T-helper 2 cell treated with Interferon-gamma antibody and Interleukin-4, amounts not matched to agents 5 μg/mL and 100 μg/mL, for 36 hours (primary cell): ENCODE results near the gene GLRX5.
"Not testable (repeated sequence)": the region's sequence is repeated elsewhere in the genome, so short reads cannot be mapped to it uniquely, and the experiment has no call there.

ENCODE experiments used
- DNase-seq: peaks from one replicate; pipeline ENCODE4 v3.0.0; 2021; ENCODE audit warnings: low spot score
- H3K27ac Mint-ChIP-seq: one replicate; pipeline ENCODE4 v1.8.0; 2021; ENCODE audit warnings: mild to moderate bottlenecking, mixed read lengths
- H3K27me3 Mint-ChIP-seq: one replicate; pipeline ENCODE4 v1.8.0; 2021; ENCODE audit warnings: low read depth, mixed read lengths
- H3K36me3 Mint-ChIP-seq: one replicate; pipeline ENCODE4 v1.8.0; 2021; ENCODE audit warnings: low read depth, mixed read lengths
- H3K4me1 Mint-ChIP-seq: one replicate; pipeline ENCODE4 v1.8.0; 2021; ENCODE audit warnings: low read depth, mixed read lengths
- H3K4me3 Mint-ChIP-seq: one replicate; pipeline ENCODE4 v1.8.0; 2022; ENCODE audit warnings: mild to moderate bottlenecking, moderate library complexity, mixed read lengths
- H3K9me3 Mint-ChIP-seq: one replicate; pipeline ENCODE4 v1.8.0; 2021; ENCODE audit warnings: mixed read lengths

The GLRX5 gene

GRCh38 chr14:95504135-95505029 lies 30.5 kb upstream of the GLRX5 start:
- H3K36me3 Mint-ChIP-seq = peaks cover 54% of the 10 kb centered on the region
- no peaks in the 10 kb centered on the region for H3K9me3 Mint-ChIP-seq
- H3K4me3 Mint-ChIP-seq = no peak overlapping the region
- peaks cover 41% of the 10 kb centered on the region for H3K4me1 Mint-ChIP-seq
- DNase-seq = no peak
- no peaks in the 10 kb centered on the region for H3K27me3 Mint-ChIP-seq
- peak overlapping the region; percentile 60 for H3K27ac Mint-ChIP-seq

GRCh38 chr14:95505030-95505589 lies 29.7 kb upstream of the GLRX5 start:
- Mint-ChIP-seq H3K4me1 (peaks cover 43% of the 10 kb centered on the region), H3K36me3 (peaks cover 56% of the 10 kb centered on the region), H3K9me3 (no peaks in the 10 kb centered on the region), H3K4me3 (no peak overlapping the region), H3K27ac (no peak overlapping the region), H3K27me3 (no peaks in the 10 kb centered on the region)
- no peak for DNase-seq

- H3K9me3 Mint-ChIP-seq = no peaks in the 10 kb centered on the region
- no peak overlapping the region for H3K4me3 Mint-ChIP-seq
- peaks cover 52% of the 10 kb centered on the region for H3K36me3 Mint-ChIP-seq
- H3K4me1 Mint-ChIP-seq = peaks cover 41% of the 10 kb centered on the region
- no peak overlapping the region for H3K27ac Mint-ChIP-seq
- no peaks in the 10 kb centered on the region for H3K27me3 Mint-ChIP-seq
- no peak for DNase-seq
These were observed 27.7 kb upstream of the GLRX5 start for GRCh38 chr14:95507174-95507573.

GRCh38 chr14:95507701-95508103 lies 27.1 kb upstream of the GLRX5 start:
- H3K9me3 Mint-ChIP-seq = no peaks in the 10 kb centered on the region
- H3K4me1 Mint-ChIP-seq = peaks cover 41% of the 10 kb centered on the region
- H3K27me3 Mint-ChIP-seq = no peaks in the 10 kb centered on the region
- no peak for DNase-seq
- no peak overlapping the region for H3K4me3 Mint-ChIP-seq
- H3K27ac Mint-ChIP-seq = peak overlapping the region; percentile 15
- peaks cover 48% of the 10 kb centered on the region for H3K36me3 Mint-ChIP-seq

- Mint-ChIP-seq H3K4me1 (peaks cover 45% of the 10 kb centered on the region), H3K27ac (peak overlapping the region; percentile 53), H3K27me3 (no peaks in the 10 kb centered on the region), H3K9me3 (no peaks in the 10 kb centered on the region), H3K36me3 (peaks cover 48% of the 10 kb centered on the region), H3K4me3 (no peak overlapping the region)
- no peak for DNase-seq
These were observed 26.5 kb upstream of the GLRX5 start for GRCh38 chr14:95508377-95508776.

- H3K27ac Mint-ChIP-seq = no peak overlapping the region
- DNase-seq = no peak
- peaks cover 41% of the 10 kb centered on the region for H3K4me1 Mint-ChIP-seq
- H3K36me3 Mint-ChIP-seq = peaks cover 45% of the 10 kb centered on the region
- no peaks in the 10 kb centered on the region for H3K9me3 Mint-ChIP-seq
- H3K27me3 Mint-ChIP-seq = no peaks in the 10 kb centered on the region
- H3K4me3 Mint-ChIP-seq = no peak overlapping the region
These were observed 25.4 kb upstream of the GLRX5 start for GRCh38 chr14:95509495-95509894.

GRCh38 chr14:95510344-95510743 lies 24.5 kb upstream of the GLRX5 start:
- Mint-ChIP-seq H3K36me3 (peaks cover 43% of the 10 kb centered on the region), H3K27ac (peak overlapping the region; percentile 36), H3K4me1 (peaks cover 44% of the 10 kb centered on the region)
- H3K9me3 Mint-ChIP-seq, H3K27me3 Mint-ChIP-seq, DNase-seq, H3K4me3 Mint-ChIP-seq: not testable (repeated sequence)

- no peak overlapping the region for H3K27ac Mint-ChIP-seq
These were observed 24.0 kb upstream of the GLRX5 start for GRCh38 chr14:95510804-95511203.

GRCh38 chr14:95511687-95512086 lies 23.2 kb upstream of the GLRX5 start:
- H3K27ac Mint-ChIP-seq = no peak overlapping the region
- no peaks in the 10 kb centered on the region for H3K9me3 Mint-ChIP-seq

More at GRCh38 chr14:95510804-95511203, 24.0 kb upstream of the GLRX5 start:
- no peak overlapping the region for H3K4me3 Mint-ChIP-seq
- H3K27me3 Mint-ChIP-seq = no peaks in the 10 kb centered on the region
- H3K36me3 Mint-ChIP-seq = peaks cover 41% of the 10 kb centered on the region
- peaks cover 43% of the 10 kb centered on the region for H3K4me1 Mint-ChIP-seq
- no peak for DNase-seq
- H3K9me3 Mint-ChIP-seq = no peaks in the 10 kb centered on the region

GRCh38 chr14:95513291-95513690 lies 21.6 kb upstream of the GLRX5 start:
- Mint-ChIP-seq H3K36me3 (peaks cover 25% of the 10 kb centered on the region), H3K4me1 (peaks cover 47% of the 10 kb centered on the region)

More at GRCh38 chr14:95511687-95512086, 23.2 kb upstream of the GLRX5 start:
- Mint-ChIP-seq H3K27me3 (no peaks in the 10 kb centered on the region), H3K4me1 (peaks cover 41% of the 10 kb centered on the region), H3K4me3 (no peak overlapping the region), H3K36me3 (peaks cover 35% of the 10 kb centered on the region)
- no peak for DNase-seq

GRCh38 chr14:95514131-95515079 lies 20.4 kb upstream of the GLRX5 start:
- H3K27ac Mint-ChIP-seq = peak overlapping the region; percentile 15
- H3K9me3 Mint-ChIP-seq = no peaks in the 10 kb centered on the region

More at GRCh38 chr14:95513291-95513690, 21.6 kb upstream of the GLRX5 start:
- no peak overlapping the region for H3K27ac Mint-ChIP-seq
- H3K9me3 Mint-ChIP-seq = no peaks in the 10 kb centered on the region
- peak overlapping the region; percentile 9 for H3K4me3 Mint-ChIP-seq
- no peak for DNase-seq
- H3K27me3 Mint-ChIP-seq = no peaks in the 10 kb centered on the region

GRCh38 chr14:95515080-95515489 lies 19.8 kb upstream of the GLRX5 start:
- Mint-ChIP-seq H3K9me3 (no peaks in the 10 kb centered on the region), H3K27ac (peak overlapping the region; percentile 60), H3K27me3 (no peaks in the 10 kb centered on the region), H3K36me3 (peaks cover 15% of the 10 kb centered on the region), H3K4me1 (peaks cover 52% of the 10 kb centered on the region), H3K4me3 (peak overlapping the region; percentile 95)
- DNase-seq = no peak

More at GRCh38 chr14:95514131-95515079, 20.4 kb upstream of the GLRX5 start:
- Mint-ChIP-seq H3K4me1 (peaks cover 51% of the 10 kb centered on the region), H3K36me3 (peaks cover 20% of the 10 kb centered on the region), H3K27me3 (no peaks in the 10 kb centered on the region), H3K4me3 (peak overlapping the region; percentile 95)
- no peak for DNase-seq

GRCh38 chr14:95515596-95516552 lies 19.0 kb upstream of the GLRX5 start:
- peak overlapping the region; percentile 95 for H3K4me3 Mint-ChIP-seq
- H3K9me3 Mint-ChIP-seq = no peaks in the 10 kb centered on the region
- H3K27ac Mint-ChIP-seq = peak overlapping the region; percentile 86
- H3K4me1 Mint-ChIP-seq = peaks cover 52% of the 10 kb centered on the region
- no peaks in the 10 kb centered on the region for H3K27me3 Mint-ChIP-seq
- DNase-seq = peak; percentile 88
- H3K36me3 Mint-ChIP-seq = peaks cover 12% of the 10 kb centered on the region
